Measurements from ENCODE around the gene TSHZ2. TPM values are rescaled to one million over a fixed set of nuclear protein-coding genes. Genes with fewer than 3 reads are reported as not detected.

TSHZ2 gene
- total and polyA plus RNA-seq, 2 donors (not counting 1 experiment from before 2014, with no cell fraction given), result 1.00 to 5.7 TPM

GRCh38 chr20:53329781-53330180, 357.6 kb downstream of the TSHZ2 start:
- Mint-ChIP-seq H3K4me1 (no peaks in the 10 kb centered on the region), H3K9me3 (ENCODE audit: insufficient read depth) (no peaks in the 10 kb centered on the region), H3K27me3 (peaks cover 21% of the 10 kb centered on the region), H3K4me3 (no peak overlapping the region), H3K27ac (no peak overlapping the region)
- no peak overlapping the region for H3K27ac ChIP-seq (ENCODE audit: low read length in 2 of 2)
- no peak for DNase-seq
- no peak overlapping the region for H2AFZ ChIP-seq (ENCODE audit: insufficient read depth, low read depth, low read length, poor library complexity, severe bottlenecking)
- POLR2A ChIA-PET, result no interaction called here
- no peak for TF ChIP-seq EZH2 (IDR thresholded peaks at IDR 0.05; ENCODE audit: borderline replicate concordance, insufficient read depth, low read depth, low read length, poor library complexity, severe bottlenecking)
- no peak for TF ChIP-seq CTCF (IDR thresholded peaks at IDR 0.05)
- no peak for ATAC-seq (ENCODE audit: low read depth)
- WGBS (ENCODE audit: insufficient coverage), result no CpG with 5 or more reads among the region's 1 CpG
- intact Hi-C loops (cut with micrococcal nuclease), result no loop called here
- H3K4me2 ChIP-seq (replicated peaks; ENCODE audit: low read depth, low read length, poor library complexity, severe bottlenecking), result no peak overlapping the region
- no peaks in the 10 kb centered on the region for H3K79me2 ChIP-seq (ENCODE audit: control insufficient read depth, insufficient read depth, low read length)
- CTCF ChIA-PET, result no interaction called here
- no peaks in the 10 kb centered on the region for H3K4me1 ChIP-seq (ENCODE audit: control insufficient read depth in 2 of 2, insufficient read depth in 2 of 2, low read length in 2 of 2)
- no peaks in the 10 kb centered on the region for H4K20me1 ChIP-seq (ENCODE audit: control insufficient read depth, insufficient read depth, low read length, poor library complexity, severe bottlenecking)
- H3K9me3 ChIP-seq (ENCODE audit: control extremely low read depth in 1 of 3, control insufficient read depth in 2 of 3, insufficient read depth in 1 of 3, low read length in 2 of 3), result peaks cover 0 to 4% (median 0%) of the 10 kb centered on the region in 3 donors
- H3K4me3 ChIP-seq (ENCODE audit: control extremely low read depth in 1 of 5, extremely low read depth in 1 of 5, insufficient read depth in 1 of 5, low read depth in 2 of 5, low read length in 4 of 5), result no peak overlapping the region
- no peaks in the 10 kb centered on the region for H3K36me3 ChIP-seq (replicated peaks in 1 of 2; ENCODE audit: control extremely low read depth in 1 of 2, control insufficient read depth in 1 of 2, extremely low read depth in 1 of 2, insufficient read depth in 2 of 2, low read length in 1 of 2)
- H3K27me3 ChIP-seq (replicated peaks in 1 of 4; ENCODE audit: control extremely low read depth in 1 of 4, control insufficient read depth in 3 of 4, insufficient read depth in 4 of 4, low read length in 3 of 4), result no peaks in the 10 kb centered on the region
- H3K9ac ChIP-seq (ENCODE audit: low read length), result no peak overlapping the region

- Mint-ChIP-seq H3K9me3 (ENCODE audit: insufficient read depth) (no peaks in the 10 kb centered on the region), H3K27me3 (peaks cover 15% of the 10 kb centered on the region), H3K4me3 (no peak overlapping the region), H3K27ac (no peak overlapping the region), H3K4me1 (no peaks in the 10 kb centered on the region)
- Histone ChIP-seq H3K4me1 (ENCODE audit: control insufficient read depth in 2 of 2, insufficient read depth in 2 of 2, low read length in 2 of 2) (no peaks in the 10 kb centered on the region), H3K4me3 (ENCODE audit: control extremely low read depth in 1 of 5, extremely low read depth in 1 of 5, insufficient read depth in 1 of 5, low read depth in 2 of 5, low read length in 4 of 5) (no peak overlapping the region), H3K27me3 (replicated peaks in 1 of 4; ENCODE audit: control extremely low read depth in 1 of 4, control insufficient read depth in 3 of 4, insufficient read depth in 4 of 4, low read length in 3 of 4) (no peaks in the 10 kb centered on the region), H2AFZ (ENCODE audit: insufficient read depth, low read depth, low read length, poor library complexity, severe bottlenecking) (no peak overlapping the region), H3K36me3 (replicated peaks in 1 of 2; ENCODE audit: control extremely low read depth in 1 of 2, control insufficient read depth in 1 of 2, extremely low read depth in 1 of 2, insufficient read depth in 2 of 2, low read length in 1 of 2) (no peaks in the 10 kb centered on the region), H4K20me1 (ENCODE audit: control insufficient read depth, insufficient read depth, low read length, poor library complexity, severe bottlenecking) (no peaks in the 10 kb centered on the region), H3K79me2 (ENCODE audit: control insufficient read depth, insufficient read depth, low read length) (no peaks in the 10 kb centered on the region), H3K27ac (ENCODE audit: low read length in 2 of 2) (no peak overlapping the region), H3K9ac (ENCODE audit: low read length) (no peak overlapping the region), H3K4me2 (replicated peaks; ENCODE audit: low read depth, low read length, poor library complexity, severe bottlenecking) (no peak overlapping the region), H3K9me3 (ENCODE audit: control extremely low read depth in 1 of 3, control insufficient read depth in 2 of 3, insufficient read depth in 1 of 3, low read length in 2 of 3) (peaks cover 0 to 4% (median 0%) of the 10 kb centered on the region in 3 donors)
- intact Hi-C loops (cut with micrococcal nuclease), result no loop called here
- ChIA-PET POLR2A (no interaction called here), CTCF (interaction anchor here (0.6 kb wide), 1 partner anchor 12 kb away, joined by 3 read pairs; no protein-coding TSS in a partner anchor)
- ATAC-seq (ENCODE audit: low read depth), result no peak
- no peak for DNase-seq
- WGBS (ENCODE audit: insufficient coverage), result 96% methylated on average over 2 of the region's 6 CpGs
- TF ChIP-seq EZH2 (IDR thresholded peaks at IDR 0.05; ENCODE audit: borderline replicate concordance, insufficient read depth, low read depth, low read length, poor library complexity, severe bottlenecking), result no peak
- TF ChIP-seq CTCF (IDR thresholded peaks at IDR 0.05), result no peak
Measured at GRCh38 chr20:53330601-53331140, 358.5 kb downstream of the TSHZ2 start.
